Stimulated activated CD4-positive, alpha-beta T cell treated with anti-CD3 and anti-CD28 coated beads, Interleukin-12 subunit alpha, Interleukin-12 subunit beta, amount 100 ng/mL, for 24 hours (primary cell): ENCODE results near the gene PRSS27.
"Not testable (repeated sequence)": the region's sequence is repeated elsewhere in the genome, so short reads cannot be mapped to it uniquely, and the experiment has no call there.

Experiments
- DNase-seq, 2 experiments: peaks; one replicate each; pipeline ENCODE4 v3.0.0-alpha.2; 2020; ENCODE audit warnings: low read depth in 2 of 2

Gene PRSS27

DNA sequence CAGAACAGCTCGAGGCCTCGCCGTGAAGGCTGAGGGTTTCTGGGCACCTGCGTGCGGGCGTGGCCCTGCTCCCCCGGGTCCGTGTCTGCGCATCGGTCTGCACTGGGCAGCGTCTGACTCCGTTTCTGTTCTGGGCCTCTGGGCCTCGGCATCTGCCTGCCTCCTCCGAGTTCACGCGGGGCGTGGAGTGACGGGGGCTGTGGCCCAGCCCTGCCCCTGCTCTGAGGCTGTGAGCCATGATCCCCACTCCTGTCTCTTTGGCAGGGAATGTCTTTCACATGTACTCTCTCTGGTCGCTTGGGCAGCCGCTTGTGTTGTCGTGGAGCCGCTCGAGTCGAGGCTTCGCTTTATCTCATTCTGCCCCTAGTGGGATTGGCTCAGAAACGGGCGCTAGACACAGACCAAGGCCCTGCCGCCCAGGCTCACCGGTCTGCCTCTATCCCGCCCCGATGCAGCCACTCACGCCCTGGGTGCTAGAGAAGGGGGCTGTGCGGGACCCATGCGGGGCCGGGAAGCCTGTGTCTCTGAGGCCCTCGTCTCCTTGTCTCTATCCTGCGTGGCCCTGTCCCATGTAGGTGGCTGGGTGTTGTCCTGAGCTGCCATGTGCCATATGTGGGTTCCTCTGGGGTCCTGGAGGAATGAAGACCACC lies 23.3 kb downstream of the PRSS27 start:
- DNase-seq, result not testable (repeated sequence)

DNA sequence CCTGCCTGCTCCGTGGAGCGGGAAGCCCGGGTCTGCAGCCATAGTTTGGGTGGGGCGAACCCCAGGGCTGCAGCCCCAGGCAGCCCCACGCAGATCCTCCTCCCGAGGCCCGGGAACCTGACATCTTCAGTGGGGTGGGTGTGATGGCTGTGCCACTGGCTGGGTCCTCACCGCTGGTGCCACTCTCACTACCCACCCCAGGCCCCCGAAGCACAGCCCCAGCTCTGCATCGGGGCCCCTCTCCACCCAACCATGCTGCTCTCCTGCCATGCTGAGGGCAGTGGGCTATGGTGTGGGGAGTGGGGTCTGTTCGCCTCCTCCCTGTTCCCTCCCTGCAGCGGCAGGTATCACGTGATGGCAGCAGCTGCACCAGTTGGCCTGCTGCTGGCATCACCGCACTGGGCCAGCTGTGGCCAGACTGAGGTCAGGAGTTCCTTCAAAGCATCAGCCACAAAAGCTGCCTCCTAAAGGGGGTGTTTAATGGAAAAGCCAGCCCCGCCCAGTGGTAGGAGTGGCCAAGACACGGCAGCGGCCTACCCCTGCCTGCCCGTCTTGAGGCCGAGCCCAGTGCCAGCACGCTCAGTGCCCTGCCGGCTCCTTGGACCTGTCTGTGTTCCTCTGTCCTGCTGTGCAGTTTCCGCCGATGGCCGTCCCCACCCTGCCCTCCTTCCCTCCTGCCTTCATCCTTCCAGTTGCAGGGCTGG lies 26.9 kb downstream of the PRSS27 start:
- no peak for DNase-seq

DNA sequence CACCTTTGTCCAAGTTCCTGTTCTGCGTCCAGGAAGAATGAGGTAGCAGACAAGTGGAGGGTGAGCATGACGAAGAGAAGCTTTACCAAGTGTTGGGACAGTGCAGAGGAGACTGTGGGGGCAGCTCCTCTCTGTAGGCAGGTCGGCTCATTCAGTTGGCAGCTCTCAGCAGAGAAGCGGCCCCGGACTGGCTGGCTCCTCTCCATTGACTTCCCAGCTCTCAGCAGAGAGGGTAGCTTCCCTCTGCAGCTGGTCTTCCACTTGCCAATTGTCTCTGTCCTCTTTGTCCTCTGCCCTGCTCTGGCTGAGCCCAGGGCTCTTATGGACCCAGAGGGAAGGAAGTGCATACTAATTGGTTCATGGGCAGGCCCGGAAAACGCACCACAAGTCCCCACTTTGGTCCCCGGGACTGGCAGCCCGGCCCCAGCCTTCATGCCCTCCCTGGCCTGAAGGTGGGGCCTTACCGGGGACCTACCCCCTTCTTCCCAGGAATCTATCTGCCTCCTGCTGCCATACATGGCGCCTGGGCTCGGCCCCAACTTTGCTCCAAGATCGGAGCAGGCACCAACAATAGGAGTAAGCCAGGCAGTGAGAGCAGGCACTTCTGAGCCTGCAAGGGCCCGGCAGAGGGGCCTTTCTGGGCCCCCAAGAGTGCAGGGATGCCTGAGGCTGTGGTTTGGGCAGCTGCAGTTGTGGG lies 27.6 kb downstream of the PRSS27 start:
- DNase-seq, result no peak

DNA sequence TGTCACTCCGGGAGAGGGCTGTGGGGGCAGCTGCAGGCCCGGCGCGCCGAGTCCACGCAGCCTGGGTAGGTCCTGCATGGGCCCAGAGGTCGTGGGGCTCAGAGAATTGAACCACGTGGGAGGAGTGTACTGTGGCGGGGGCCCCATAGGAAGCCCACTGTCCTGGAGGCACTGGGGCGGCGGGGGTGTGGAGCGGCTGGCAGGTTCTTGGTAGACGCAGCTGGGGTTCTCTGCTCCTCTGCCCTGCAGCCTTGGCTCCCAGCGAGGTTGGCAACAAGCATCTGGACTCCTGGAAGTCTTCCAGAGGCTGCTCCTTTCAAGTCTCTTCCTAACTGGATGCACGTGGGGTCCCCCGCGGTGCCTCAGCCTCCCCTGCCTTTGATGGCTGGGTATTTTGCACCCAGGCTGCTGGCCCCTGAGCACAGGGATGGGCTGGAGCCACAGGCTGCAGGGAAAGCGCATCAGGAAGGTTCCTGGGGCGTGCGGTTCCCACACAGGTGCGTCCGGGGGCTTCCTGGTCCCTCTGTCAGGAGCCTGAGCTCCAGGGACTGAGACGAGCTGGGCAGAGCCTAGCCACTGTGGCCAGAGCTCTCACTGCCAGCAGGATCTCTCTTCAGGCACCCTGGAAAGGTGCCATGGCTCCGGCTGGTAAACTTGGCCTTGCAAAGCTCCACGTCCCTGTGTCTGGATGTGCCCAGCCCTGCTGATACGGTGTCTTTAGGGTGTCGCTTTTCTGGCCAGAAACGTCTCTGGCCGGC lies 28.4 kb downstream of the PRSS27 start:
- DNase-seq, result no peak

DNA sequence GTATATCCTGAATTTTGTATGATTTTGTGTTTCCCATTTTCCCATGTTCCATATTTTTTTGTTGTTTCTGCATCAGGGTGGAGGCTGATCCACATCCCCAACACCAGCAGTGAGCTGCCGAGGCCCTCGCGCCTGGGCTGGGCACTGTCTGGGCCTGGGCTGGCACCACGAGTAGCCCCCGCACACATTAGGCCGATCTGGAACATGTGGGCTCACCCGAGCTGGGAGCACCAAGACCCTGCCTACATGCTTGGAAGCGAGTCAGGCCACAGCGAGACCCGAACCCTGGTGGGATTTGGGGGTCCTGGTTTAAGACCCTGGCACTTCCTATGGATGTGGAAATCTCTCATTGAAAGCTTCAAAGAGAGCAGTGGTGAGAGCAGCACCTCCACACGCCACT lies 29.2 kb downstream of the PRSS27 start:
- no peak for DNase-seq

DNA sequence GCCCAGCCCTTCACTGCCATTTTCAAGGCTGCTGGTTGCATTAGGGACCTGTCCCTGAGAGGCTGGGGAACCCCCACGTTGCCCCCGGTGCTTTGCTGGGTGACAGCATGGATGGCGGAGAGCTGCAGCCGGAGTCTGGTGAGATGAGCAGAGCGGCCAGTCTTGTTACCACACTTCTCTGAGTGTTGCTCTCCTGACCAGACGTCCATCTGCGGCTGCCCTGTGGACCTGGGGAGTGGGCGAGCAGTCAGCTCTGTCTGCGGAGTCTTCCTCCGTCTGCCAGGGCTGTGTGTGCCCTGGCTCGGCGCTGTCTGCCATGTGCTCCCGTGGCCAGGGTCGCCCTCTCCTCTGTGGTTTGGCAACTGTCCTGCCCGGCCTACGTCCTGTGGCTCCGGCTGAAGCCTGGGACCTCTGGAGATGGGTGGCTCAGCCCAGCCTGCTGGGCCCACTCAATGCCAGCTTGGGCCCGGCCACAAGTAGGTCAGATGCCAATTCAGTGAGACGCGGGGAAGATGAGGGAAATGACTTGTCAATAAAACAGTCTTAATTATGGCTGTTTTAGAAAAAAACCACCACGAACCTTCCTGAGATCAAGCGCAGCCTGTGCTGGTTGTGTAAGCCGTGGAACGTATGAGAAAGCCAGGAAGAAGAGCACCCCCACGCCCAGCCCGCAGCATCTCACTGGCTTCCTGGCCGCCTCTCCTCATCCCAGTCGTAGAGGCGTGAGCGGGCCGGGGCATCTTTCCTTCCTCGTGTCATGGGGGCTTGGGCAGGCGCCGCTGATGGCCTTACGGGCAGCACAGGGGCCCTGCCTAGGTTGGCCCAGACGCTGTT lies 29.8 kb downstream of the PRSS27 start:
- DNase-seq, result no peak

DNA sequence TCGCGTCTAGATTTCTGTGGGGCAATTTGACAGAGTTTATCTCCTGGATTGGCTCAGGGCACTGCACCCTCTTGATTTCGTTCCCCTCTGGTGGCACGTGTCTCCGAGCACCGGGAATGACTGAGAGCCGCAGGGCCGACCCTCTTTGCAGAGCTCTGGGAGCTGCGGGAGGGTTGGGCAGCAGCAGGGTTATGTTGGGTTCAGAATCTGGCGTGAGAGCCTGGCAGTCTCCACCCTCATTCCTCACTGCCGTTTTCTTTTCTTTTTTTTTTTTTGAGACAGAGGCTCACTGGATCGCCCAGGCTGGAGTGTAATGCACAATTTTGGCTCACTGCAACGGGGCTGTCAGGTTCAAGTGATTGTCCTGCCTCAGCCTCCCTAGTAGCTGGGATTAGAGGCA lies 30.6 kb downstream of the PRSS27 start:
- not testable (repeated sequence) for DNase-seq

DNA sequence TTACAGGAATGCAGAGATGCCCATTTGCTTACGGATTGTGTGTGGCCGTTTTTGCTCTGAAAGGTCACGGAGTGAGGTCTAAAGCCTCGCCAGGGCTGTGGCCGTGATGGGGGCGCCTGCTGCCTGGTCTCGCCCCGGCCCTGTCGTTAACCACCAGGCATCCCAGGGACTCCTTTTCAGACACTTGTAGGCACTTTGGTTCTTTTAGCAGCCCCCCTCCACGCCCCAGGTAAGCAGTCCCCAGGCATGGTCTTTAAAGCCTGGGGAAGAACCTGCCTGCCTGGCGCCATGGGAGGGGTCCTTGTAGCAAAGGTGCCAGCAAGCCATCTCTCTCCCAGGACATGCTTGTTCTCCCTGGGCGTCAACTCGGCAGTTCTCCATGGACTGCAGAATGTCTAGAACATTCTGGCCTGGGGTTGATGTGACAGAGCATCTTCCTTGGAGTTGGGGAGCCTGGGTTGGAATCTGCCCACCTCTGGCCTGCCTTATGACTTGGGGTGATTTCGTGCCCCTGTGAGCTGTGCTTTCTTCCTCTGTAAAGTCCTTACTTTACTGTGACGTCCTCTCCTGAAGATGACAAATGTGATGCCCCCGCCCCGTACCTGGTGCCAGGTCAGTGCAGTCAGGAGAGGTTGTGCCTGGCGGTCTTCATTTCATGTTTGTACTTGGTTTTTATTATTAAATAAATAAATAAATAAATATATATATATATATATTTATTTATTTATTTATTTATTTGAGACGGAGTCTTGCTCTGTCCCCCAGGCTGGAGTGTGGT lies 32.3 kb downstream of the PRSS27 start:
- no peak for DNase-seq

DNA sequence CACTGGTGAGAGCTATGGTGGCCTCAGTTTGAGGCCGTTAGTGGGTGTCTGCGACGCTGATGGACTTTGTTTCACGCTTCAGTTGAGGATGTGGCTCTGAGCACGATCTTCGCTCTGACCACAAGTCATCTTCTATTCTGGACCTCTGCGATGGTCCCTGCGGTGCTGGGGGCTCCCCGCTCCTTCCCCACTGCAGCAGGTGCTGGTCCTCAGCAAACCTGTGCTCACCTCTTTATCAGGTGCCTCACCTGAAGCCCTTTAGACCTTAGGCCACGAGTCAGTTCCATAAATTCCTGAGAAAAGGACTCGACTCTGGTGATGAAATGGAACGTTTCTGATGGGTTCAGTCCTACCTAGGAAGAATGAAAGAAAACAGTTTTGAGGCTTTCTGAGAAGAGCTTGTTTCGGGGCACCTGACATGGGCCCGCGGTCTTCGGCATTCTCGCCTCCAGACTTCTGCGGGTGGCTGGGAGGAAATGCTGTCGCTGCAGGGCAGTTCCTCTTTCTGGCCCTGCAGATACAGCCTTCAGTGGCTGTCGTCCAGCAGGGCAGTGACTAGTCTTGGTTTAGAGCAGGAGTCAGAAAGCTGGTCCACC lies 33.0 kb downstream of the PRSS27 start:
- no peak for DNase-seq

DNA sequence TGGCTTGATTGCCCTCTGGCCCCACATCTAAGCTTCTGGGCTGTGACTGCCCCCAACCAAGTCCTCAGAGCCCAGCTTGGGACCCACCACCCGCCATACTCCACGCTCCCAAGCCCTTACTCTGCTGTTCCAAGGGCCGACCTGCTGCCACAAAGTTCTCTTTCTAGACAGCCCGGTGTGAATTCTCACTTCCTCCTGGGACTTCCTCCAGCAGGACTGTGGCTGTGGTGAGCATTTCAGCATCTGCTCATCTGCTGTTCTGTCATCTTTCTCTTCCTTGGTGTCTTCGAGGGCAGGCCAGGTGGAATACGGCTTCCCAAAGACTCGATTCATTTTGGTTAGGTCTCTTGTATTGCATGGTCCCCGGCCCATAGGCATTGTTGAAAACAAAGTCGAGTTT lies 33.9 kb downstream of the PRSS27 start:
- not testable (repeated sequence) for DNase-seq

DNA sequence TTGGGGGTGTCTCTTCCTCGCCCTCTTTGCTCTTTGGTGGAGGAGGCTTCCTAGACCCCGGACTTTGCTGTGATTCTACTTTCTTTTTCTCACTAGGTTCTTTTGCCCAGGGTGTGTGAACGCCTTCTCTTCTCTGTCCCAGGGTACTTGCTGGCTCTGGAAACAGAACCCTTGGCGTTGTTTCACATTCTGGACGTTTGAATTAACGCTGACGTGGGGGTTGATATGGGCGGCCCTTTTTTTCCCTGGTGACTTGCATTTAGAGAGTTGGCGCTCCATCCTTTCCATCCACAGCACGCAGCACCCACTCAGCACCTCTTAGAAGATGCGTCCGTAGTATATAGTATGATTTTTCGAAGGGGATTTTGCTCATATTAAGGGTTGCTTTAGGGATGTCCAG lies 37.0 kb downstream of the PRSS27 start:
- DNase-seq, result not testable (repeated sequence)

DNA sequence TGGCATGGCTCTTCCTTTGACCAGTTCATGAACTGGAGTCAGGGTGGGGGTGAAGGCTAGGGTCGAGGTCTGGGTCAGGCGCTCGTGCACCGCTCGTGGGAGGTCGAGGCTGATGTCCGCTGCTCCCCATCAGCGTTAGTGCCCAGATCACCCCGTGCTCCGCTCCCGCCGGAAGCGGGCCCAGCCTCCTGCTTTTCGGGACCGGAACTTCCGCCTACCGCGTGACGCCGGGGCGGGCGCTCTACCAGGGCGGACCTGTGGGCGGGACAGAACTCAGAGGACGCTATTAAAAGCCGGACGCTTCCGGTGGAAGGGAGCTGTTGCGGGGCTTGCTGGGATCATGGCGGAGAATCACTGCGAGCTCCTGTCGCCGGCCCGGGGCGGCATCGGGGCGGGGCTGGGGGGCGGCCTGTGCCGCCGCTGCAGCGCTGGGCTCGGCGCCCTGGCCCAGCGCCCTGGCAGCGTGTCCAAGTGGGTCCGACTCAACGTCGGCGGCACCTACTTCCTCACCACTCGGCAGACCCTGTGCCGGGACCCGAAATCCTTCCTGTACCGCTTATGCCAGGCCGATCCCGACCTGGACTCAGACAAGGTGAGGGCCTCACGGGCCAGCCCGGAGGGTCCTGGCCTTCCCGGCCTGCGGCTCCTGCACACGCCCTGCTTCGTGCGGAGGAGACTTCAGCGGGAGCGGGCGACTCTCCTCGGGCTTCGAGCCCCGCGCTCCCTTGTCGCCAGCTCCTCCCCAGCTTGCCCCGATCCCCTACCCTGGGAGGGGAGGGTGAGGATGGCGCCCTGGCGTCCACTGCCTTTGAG lies 37.6 kb downstream of the PRSS27 start, which contains the start of gene KCTD5:
Gene KCTD5, plus strand, starts transcription at position 315 of the 813 bp plus-strand sequence. Its CDS starts 26 bp downstream, at position 341.
- peak; percentile 96 to 97 for DNase-seq

DNA sequence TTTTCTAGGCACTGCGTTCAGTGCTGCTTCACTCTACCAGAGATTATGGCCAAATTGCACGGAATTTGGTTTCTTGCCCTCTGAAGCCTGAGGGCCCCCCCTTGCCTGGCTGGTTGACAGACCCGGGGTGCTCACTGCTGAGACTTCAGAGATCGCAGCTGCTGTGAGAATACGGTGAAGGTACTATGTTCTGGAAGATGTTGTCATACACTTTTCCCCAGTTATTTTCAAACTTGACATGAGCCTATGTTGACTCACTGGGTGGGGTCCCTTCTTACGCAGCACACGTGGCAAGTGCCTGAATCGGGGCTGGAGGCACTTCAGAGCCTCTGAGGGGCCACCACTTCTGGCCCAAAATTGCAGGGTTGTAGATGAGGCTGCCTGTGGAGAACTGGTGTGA lies 39.7 kb downstream of the PRSS27 start:
- not testable (repeated sequence) for DNase-seq

DNA sequence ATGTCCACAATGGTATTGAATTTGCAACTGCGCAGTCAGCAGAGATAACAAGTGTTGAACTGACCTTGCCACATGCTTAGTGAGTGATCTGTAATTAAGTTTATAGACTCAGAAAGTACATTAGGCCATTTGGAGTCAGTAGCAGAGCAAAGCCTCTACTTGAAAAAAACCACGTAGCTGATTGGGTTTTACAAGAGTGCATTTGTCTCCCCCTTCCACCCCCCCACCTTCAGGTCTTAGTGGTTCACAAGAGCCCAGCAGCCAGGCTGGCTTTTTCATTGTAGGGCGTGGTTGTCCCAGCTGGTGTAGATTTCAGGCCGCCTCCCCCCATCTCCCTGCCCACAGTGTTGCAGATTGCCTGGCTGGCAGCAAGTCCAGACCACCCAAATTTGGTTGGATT lies 40.1 kb downstream of the PRSS27 start:
- not testable (repeated sequence) for DNase-seq

DNA sequence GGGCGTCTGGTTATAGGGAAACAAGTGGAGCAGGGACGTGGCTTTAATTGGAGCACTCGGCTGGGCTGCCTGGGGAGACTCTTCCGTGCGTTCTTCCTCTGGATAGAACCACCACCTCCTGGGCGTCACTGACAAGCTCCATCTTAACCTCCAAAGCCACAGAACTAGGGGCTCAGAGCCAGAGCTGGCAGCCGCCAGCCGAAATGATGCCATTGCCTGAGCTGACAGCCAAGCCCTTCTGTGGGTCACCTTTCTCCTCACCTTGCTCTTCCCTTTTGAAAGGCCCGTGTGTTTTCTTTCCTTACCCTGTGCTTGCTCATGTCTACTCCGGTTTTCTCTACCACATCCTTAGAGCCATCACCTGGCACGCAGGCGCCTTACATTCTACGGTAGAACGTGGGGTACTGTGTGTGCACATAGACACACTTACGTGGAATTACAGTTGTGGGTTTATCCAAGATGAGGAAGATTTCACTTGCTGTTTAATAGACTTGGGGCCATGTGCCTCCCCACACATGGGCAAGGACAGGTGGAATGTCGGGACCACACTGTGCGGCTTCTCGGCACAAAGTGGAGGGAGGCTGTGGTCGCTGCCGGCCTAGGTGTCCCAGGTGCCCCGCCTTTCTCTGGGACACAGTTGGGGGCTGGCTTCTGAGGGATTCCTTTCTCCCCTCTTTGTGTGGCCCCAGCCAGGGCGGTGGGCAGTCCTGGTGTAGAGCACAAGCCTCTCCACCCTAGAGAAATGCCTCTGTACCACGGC lies 41.6 kb downstream of the PRSS27 start:
- not testable (repeated sequence) for DNase-seq

DNA sequence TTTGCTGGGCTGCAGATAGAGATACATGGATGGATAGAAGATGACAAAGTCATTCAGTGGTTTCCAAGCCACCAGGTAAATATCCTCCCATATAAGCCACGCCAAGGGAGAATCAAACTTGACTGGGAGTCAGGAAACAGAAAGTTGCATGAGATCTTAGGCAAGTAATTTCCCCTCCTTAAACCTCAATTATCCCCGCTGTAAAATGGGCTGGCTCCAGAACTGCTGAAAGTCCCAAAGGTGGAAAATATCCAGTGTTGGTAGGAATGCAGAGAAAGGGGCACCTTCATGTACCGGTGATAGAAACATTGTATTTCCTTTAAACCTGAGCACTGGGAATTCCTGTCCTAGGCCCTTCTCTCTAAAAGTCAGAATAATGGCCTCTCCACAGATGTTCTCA lies 43.1 kb downstream of the PRSS27 start:
- DNase-seq, result not testable (repeated sequence)

DNA sequence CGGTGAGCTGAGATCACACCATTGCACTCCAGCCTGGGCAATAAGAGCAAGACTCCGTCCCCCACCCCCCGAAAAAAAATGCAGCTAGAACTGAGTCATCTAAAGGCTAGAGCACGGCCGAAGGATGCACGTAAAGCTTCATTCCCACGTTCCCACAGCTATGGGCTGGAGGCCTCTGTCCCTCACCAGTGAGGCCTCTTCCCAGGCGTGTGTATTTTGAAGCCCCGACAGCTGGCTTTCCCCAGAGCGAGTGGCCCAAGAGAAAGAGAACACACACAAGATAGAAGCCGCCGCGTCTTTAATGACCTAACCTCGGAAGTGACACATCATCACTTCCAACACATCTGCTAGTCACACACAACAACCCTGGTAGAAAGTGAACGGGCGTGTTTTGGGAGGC lies 44.3 kb downstream of the PRSS27 start:
- no peak for DNase-seq

DNA sequence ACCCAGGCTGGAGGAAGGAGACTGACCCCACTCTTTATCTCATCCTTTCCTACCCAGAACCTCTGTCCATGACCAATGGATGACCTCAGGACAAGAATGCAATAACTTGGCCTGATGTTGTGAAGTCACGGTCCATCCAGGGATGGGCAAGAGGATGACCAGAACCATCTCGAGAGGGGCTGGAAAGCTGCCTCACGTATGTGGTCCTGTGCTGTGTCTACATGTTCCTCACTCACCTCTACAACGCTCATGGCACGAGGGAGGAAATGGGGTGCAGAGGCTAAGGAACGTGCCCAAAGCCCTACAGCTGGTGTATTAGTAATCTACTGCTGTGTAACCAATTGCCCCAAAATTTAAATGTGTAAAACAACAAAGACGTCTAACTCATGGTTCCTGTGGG lies 45.0 kb downstream of the PRSS27 start:
- DNase-seq, result no peak
